Smooth muscle cell of the brain vasculature (primary cell): Measurements from ENCODE around the gene MTUS2.

ENCODE experiments used
- DNase-seq: peaks from one replicate; pipeline ENCODE4 v3.0.0-alpha.2; 2012; ENCODE audit warnings: low read depth, low spot score

MTUS2 gene

DNA sequence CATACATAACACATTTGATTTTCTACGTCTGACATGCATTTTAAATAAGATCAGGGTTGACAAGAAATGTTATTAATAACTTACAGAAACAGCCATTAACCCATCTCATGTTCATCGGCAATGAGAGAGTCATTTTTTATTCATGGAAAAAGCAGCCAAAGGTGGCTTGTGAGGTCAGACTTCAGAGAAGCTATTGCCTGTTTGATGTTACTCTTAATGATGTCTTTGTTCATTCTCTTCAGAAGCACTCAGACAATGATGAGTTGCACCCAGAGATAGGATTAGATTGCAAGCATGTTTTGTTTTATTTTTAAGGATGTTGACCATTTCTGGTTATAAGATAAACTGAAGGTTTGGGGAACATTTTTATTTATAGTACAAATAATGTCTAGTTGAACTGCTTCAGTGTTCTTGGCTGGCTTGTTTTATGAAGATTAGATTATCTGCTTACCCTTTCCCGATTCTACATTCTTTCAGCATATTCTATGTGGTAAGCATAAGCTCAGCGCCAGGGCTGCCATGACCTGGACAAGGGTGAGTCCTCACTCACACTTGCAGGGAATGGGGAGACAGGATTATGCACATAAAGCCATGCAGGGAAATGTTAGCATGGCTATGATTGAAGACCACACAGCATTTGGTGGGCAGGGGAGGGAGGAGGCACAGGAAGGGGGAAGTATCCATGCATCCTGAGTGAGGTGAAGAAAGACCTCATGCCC lies 288.1 kb downstream of the MTUS2 start:
- DNase-seq = no peak

DNA sequence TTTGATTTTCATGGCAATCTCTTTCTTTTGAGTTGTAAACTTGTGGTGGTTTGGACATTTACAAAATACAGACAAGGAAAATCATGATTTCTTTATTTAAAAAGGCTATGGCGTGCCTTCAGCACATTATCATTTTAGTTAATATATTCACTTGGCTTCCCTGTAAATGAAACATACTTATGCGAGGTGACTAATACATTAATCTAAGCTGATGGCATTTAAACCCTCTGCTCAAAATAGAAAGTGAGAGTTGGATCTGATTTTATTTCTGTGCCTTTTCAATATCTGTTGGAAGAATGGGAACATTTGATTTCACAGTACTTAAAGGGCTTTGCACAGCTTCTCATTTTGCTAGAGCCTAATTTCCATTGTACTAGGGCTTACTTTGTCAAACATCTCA lies 289.8 kb downstream of the MTUS2 start:
- no peak for DNase-seq

DNA sequence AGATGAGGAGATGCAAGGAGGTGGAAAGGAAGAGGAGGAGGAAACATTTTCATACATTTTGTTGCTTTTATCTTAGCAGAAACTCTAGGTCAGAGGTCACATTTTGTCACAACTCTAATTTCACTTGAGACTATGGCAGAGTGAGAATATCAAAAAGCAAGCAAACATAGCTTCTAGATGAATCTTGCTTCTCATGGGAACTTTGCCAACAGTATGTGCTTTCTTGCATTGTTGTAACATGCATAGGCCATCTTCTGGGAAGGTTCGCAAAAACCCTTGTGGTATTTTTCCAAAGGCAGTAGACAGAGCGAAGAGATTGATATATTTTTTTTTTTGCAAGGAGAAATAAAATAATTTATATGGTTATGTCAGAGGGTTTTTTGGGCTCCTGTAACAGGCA lies 291.3 kb downstream of the MTUS2 start:
- no peak for DNase-seq

GRCh38 chr13:29115842-29116241 lies 295.7 kb downstream of the MTUS2 start:
- DNase-seq = no peak

DNA sequence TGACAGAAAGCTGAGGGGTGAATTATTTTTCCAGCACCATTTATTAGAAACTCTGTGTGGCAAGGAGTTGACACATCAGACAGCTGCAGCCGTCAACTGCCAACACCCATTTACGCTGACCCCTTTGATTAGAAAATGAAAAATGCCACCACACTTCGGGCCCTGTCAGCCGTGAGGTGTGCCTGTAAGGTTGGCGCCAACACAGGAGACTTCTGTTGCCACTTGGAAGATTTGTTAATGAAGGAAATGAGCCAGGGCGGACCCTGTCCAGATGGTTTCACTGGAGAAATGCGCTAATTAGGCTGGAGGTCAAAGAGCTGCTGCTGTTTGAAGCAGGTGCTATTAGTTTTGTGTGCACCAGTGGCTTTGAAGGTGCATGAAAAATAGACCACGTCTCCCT lies 297.5 kb downstream of the MTUS2 start:
- no peak for DNase-seq

- DNase-seq = no peak
These were observed 298.3 kb downstream of the MTUS2 start for GRCh38 chr13:29118471-29118870.

GRCh38 chr13:29125191-29125933 lies 305.2 kb downstream of the MTUS2 start:
- no peak for DNase-seq

DNA sequence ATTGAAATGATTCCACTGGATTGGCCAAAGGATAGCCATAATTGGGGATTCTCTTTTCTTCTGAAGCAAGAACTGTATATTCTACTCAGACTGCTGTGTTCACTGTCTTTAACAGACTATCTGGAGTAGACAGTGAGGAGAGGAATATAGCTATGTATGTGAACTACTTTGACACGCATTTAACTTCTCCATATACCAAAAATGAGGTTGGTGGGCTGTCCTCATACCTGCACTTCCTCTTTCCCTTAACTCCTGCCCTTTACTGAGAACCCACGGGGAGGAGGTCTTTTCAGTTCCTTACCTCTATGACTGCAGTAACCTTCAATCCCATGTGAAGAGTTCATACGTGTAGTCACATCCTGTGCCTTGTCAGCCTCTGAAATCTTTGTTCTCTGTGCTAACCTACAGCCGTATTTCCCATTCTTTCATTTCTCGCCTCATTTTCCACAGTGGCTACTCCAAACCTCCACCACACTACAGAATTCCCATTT lies 305.8 kb downstream of the MTUS2 start:
- DNase-seq = no peak

DNA sequence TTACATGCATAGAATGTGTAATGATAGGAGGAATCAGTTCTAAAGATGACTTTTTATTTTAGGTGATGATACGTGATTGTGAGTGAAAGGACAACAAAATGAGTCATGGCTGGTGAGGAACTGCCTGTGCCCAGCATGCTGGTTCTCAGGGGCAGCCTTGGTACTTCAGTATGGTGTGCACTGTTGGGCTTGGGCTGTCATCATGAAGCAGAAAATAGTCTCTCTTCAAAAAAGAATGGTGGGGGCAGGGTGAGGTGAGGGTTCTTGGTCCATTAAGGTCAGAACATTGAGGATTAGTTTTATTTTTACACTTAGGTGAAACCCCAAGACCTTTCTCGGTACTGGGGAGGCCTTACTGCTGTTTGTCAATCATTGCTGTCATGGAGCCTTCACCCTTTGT lies 309.5 kb downstream of the MTUS2 start:
- DNase-seq = no peak

GRCh38 chr13:29131159-29131558 lies 311.0 kb downstream of the MTUS2 start:
- DNase-seq = no peak

- DNase-seq = no peak
These were observed 311.9 kb downstream of the MTUS2 start for GRCh38 chr13:29131881-29132668.

- DNase-seq = no peak
These were observed 316.2 kb downstream of the MTUS2 start for GRCh38 chr13:29136341-29136740.

- DNase-seq = no peak
These were observed 316.9 kb downstream of the MTUS2 start for GRCh38 chr13:29137016-29137415.

GRCh38 chr13:29137995-29138394 lies 317.9 kb downstream of the MTUS2 start:
- no peak for DNase-seq

GRCh38 chr13:29140277-29140676 lies 320.1 kb downstream of the MTUS2 start:
- no peak for DNase-seq

- DNase-seq = no peak
These were observed 323.7 kb downstream of the MTUS2 start for GRCh38 chr13:29143847-29144246.

DNA sequence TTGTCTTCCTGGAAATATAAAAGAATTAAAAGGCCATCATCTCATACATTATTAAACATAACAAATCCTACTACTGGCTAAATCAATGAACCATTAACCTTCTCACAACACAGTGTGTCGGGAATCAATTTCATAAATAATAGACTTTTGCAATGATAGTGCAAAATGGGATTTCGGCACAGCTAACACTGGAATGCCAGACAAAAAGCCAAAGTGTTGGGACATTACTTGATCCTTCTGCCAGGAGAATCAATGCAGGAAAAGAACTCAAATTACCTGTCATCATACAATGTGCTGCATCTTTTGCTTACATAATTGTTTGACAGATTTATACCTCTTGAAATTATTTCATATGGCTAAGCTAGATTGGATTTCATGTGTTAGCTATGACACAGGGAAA lies 334.3 kb downstream of the MTUS2 start:
- DNase-seq = no peak

GRCh38 chr13:29156136-29156535 lies 336.0 kb downstream of the MTUS2 start:
- DNase-seq = no peak

DNA sequence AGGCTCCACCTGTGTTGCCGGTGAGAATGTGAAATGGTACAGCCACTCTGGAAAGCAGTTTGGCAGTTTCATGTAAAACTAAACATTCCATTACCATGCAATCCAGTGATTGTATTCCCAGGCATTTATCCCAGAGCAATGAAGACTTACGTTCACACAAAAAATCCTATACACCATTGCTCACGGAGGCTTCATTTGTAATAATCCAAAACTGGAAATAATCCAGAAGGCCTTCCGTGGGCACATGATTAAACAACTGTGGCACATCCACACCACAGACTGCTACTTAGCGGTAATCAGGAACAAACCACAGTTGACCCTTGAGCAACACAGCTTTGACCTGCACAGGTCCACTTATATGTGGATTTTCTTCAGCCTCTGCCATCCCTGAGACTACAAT lies 339.7 kb downstream of the MTUS2 start:
- DNase-seq = no peak

- no peak for DNase-seq
These were observed 340.7 kb downstream of the MTUS2 start for GRCh38 chr13:29160862-29161261.

DNA sequence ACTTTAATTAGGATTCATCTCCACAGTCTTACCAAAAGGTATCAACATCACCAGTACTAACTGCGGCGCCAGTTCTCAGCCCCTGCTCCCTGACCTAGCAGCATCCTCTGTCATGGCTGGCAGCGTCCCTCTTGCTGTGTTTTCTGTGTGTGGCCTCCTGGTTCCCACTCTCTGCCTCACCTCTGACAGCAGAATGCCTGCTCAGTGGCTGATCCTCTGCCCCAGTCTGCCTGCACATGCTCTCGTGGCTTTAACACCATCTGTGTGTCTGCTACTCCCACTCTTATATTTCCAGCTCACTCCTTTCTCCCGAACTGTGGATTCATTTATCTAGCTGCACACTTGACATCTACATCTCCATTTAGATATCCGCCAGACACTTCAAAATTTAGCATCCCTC lies 341.5 kb downstream of the MTUS2 start:
- DNase-seq = no peak

DNA sequence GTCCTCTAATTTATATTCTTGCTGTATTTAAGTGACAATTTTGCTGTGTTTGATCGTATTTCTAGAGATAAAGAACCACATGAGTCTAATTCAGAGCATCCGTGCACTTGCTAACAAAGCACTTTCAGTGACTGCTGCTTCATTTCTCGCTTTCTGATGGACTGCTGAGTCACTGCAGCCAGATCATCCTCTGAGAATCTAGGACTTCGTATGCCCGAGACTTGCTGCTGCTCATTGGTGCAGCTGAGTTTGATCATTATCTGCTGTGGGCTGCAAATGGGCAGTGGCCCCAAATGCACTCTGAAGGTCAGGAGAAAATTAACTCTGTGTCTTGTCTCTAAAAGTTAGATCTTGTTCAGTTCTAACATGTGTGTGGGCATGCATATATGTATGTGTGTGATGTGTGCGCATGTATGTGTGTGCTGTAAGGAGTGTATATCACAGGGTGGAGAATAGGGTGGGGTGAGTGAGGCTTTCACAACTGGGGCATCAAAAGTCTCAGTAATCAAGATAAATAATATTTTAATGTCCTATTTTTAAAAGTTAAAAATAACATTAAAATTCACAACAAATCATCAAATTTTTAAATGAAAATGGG lies 342.6 kb downstream of the MTUS2 start:
- DNase-seq = no peak
